Tibial nerve (tissue), 4 donors: ENCODE data around the gene FLOT2. TPM values are rescaled to one million over a fixed set of nuclear protein-coding genes. Genes with fewer than 3 reads are reported as not detected.

Experiments
- DNase-seq, 2 donors: peaks; one replicate each; pipeline ENCODE4 v3.0.0-alpha.2; 2019; ENCODE audit warnings: low spot score in 2 of 2
- H3K27ac ChIP-seq, 4 donors: fragments of 200-600 bp; sonication (generic) in 3 of 4; one replicate each; pipeline ENCODE4 v1.5.1; 2017 to 2019; ENCODE audit warnings: mild to moderate bottlenecking in 1 of 4
- H3K27me3 ChIP-seq, 2 donors: fragments of 200-600 bp; sonication (generic) in 1 of 2; one replicate each; pipeline versions ENCODE4 v1.5.1 to v1.6.0; 2017 to 2019
- H3K36me3 ChIP-seq, 3 donors: fragments of 200-600 bp; sonication (generic); one replicate each; pipeline ENCODE4 v1.5.1; 2018 to 2019
- H3K4me1 ChIP-seq, 4 donors: fragments of 200-600 bp; sonication (generic) in 3 of 4; one replicate each; pipeline ENCODE4 v1.5.1; 2017 to 2019
- H3K4me3 ChIP-seq, 4 donors: fragments of 200-600 bp; sonication (generic) in 3 of 4; one replicate each; pipeline ENCODE4 v1.5.1; 2017 to 2019; ENCODE audit warnings: mild to moderate bottlenecking in 1 of 4, moderate library complexity in 1 of 4
- H3K9me3 ChIP-seq, 4 donors: fragments of 200-600 bp; sonication (generic) in 3 of 4; one replicate each; pipeline ENCODE4 v1.5.1; 2017 to 2019
- EP300 ChIP-seq, 2 donors: sonication (generic); formaldehyde crosslinking; IDR thresholded peaks; one replicate each; pipeline ENCODE4 v1.6.1; 2017; ENCODE audit warnings: antibody characterized with exemption in 2 of 2, mild to moderate bottlenecking in 1 of 2
- POLR2A ChIP-seq, 2 donors: fragments of 450-650 bp; IDR thresholded peaks; one replicate each; pipeline ENCODE4 v1.6.1; 2017; ENCODE audit warnings: antibody characterized with exemption in 2 of 2, mild to moderate bottlenecking in 2 of 2, moderate library complexity in 2 of 2
- WGBS, 2 donors: methylation state at CpG; one replicate each; pipeline ENCODE4 v1.1.5; 2018; 5-methylcytosine and 5-hydroxymethylcytosine counted together
- total RNA-seq, 4 donors: library from RNA; depleted of rRNA; stranded (reverse); fragments of >200 nt; gene quantifications; one replicate each; pipeline ENCODE4 v1.1.0, GENCODE V29; 2016
- TF ChIP-seq, protein P1 (sequence below), 5 experiments: fragments of 200-600 bp in 3 of 5; fragments of 450-650 bp in 2 of 5; sonication (generic) in 3 of 5; IDR thresholded peaks; one replicate each; pipeline ENCODE4 v1.5.1; 2016 to 2019; ENCODE audit warnings: antibody characterized with exemption in 5 of 5, mild to moderate bottlenecking in 3 of 5, moderate library complexity in 2 of 5

FLOT2 gene, protein sequence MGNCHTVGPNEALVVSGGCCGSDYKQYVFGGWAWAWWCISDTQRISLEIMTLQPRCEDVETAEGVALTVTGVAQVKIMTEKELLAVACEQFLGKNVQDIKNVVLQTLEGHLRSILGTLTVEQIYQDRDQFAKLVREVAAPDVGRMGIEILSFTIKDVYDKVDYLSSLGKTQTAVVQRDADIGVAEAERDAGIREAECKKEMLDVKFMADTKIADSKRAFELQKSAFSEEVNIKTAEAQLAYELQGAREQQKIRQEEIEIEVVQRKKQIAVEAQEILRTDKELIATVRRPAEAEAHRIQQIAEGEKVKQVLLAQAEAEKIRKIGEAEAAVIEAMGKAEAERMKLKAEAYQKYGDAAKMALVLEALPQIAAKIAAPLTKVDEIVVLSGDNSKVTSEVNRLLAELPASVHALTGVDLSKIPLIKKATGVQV
- 10 to 100 TPM; 54.8 to 84.9 (median 65.2) TPM for total RNA-seq

DNA sequence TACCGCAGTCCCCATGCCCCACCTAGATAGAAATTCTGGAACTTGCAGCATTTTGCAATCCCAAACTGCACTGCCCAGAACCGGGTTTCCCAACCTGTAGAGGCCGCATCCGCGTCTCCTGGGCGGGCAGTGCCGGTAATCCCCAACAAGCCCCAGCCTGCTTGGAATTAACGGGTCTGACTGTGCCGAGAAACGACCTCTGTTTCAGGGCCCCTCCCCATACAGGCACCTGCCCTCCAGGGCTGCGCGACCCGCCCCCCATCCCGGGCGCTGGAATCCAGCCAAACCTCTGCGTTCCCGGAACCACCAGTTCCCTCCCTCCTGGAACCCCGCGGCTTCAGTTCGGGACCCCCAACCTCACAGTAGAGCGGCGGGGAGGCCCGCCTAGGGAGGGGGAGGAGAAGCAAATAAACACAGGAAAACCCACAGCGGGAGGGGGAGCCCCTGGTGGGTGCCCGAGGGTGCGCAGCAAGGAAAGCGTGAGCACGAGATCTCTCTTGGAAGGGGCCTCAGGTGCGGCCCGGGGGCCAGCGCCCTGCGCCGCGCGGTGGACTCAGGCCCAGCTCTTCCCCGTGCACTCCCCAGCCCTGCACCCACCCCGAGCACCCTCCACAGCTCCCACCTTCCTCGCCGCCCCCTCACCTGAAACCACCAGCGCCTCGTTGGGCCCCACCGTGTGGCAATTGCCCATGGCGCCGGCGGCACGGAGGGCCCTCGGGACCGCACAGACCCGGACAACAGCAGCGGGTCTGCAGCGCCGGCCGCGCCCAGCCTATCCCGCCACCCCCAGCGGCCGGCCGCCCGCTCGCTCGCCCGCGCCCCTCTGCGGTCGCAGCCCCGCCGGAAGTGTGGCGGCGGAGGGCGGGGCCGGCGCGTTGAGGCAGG is at the start of gene FLOT2:
FLOT2 (minus strand) TSS at position 850 of the 885 bp plus-strand sequence; CDS start at position 691, 159 bp downstream.
- TF ChIP-seq, protein P1, sequence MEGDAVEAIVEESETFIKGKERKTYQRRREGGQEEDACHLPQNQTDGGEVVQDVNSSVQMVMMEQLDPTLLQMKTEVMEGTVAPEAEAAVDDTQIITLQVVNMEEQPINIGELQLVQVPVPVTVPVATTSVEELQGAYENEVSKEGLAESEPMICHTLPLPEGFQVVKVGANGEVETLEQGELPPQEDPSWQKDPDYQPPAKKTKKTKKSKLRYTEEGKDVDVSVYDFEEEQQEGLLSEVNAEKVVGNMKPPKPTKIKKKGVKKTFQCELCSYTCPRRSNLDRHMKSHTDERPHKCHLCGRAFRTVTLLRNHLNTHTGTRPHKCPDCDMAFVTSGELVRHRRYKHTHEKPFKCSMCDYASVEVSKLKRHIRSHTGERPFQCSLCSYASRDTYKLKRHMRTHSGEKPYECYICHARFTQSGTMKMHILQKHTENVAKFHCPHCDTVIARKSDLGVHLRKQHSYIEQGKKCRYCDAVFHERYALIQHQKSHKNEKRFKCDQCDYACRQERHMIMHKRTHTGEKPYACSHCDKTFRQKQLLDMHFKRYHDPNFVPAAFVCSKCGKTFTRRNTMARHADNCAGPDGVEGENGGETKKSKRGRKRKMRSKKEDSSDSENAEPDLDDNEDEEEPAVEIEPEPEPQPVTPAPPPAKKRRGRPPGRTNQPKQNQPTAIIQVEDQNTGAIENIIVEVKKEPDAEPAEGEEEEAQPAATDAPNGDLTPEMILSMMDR (IDR thresholded peaks at IDR 0.05) = peak in 4 of 5 experiments; percentile 15 to 58 (median 18)
- TF ChIP-seq EP300 (IDR thresholded peaks at IDR 0.05) = peak in 1 of 2 donors; percentile 80
- TF ChIP-seq POLR2A (IDR thresholded peaks at IDR 0.05) = peak in 1 of 2 donors; percentile 38
- no peaks in the 10 kb centered on the region for H3K27me3 ChIP-seq
- H3K4me3 ChIP-seq = peak within 1 kb of the TSS; percentile 66 to 98 (median 80)
- H3K36me3 ChIP-seq = peaks cover 0 to 5% (median 0%) of the 10 kb centered on the region in 3 donors
- H3K4me1 ChIP-seq = peaks cover 0 to 65% (median 41%) of the 10 kb centered on the region in 4 donors
- peak within 1 kb of the TSS; percentile 70 to 99 (median 93) for H3K27ac ChIP-seq
- DNase-seq = peak; percentile 54 to 60
- no peaks in the 10 kb centered on the region for H3K9me3 ChIP-seq
- WGBS, 2 donors = 0 to 1% methylated on average over 30 to 46 of the region's 73 CpGs

DNA sequence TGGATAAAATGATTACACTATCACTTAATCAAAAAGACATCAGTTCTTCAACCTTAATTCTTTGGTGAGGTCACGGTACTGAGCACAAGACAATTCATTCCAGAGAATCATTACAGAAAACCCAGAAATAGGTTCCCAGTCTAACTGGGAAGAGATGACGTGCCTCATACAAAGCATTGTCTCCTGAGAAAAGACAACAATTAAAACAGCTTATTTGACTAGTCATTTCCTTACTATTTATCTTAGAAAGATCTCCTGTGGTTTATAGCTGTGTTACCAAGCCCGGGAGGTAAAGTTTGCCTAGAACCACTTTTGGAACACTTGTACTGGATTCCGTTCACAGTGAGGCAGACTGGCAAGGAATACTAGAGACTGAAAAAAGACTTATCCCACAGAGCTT is 48.7 kb upstream of the FLOT2 start:
- peaks cover 0 to 4% (median 0%) of the 10 kb centered on the region in 3 donors for H3K36me3 ChIP-seq
- DNase-seq = no peak
- no peak for TF ChIP-seq POLR2A (IDR thresholded peaks at IDR 0.05)
- TF ChIP-seq, protein P1 (IDR thresholded peaks at IDR 0.05) = no peak
- TF ChIP-seq EP300 (IDR thresholded peaks at IDR 0.05) = no peak
- no peaks in the 10 kb centered on the region for H3K9me3 ChIP-seq
- peak overlapping the region in 3 of 4 donors; percentile 4 to 92 (median 57) for H3K27ac ChIP-seq
- no peaks in the 10 kb centered on the region for H3K27me3 ChIP-seq
- peaks cover 0 to 65% (median 47%) of the 10 kb centered on the region in 4 donors for H3K4me1 ChIP-seq
- WGBS, 2 donors = 59 to 63% methylated on average over 4 of the region's 4 CpGs
- no peak overlapping the region for H3K4me3 ChIP-seq

DNA sequence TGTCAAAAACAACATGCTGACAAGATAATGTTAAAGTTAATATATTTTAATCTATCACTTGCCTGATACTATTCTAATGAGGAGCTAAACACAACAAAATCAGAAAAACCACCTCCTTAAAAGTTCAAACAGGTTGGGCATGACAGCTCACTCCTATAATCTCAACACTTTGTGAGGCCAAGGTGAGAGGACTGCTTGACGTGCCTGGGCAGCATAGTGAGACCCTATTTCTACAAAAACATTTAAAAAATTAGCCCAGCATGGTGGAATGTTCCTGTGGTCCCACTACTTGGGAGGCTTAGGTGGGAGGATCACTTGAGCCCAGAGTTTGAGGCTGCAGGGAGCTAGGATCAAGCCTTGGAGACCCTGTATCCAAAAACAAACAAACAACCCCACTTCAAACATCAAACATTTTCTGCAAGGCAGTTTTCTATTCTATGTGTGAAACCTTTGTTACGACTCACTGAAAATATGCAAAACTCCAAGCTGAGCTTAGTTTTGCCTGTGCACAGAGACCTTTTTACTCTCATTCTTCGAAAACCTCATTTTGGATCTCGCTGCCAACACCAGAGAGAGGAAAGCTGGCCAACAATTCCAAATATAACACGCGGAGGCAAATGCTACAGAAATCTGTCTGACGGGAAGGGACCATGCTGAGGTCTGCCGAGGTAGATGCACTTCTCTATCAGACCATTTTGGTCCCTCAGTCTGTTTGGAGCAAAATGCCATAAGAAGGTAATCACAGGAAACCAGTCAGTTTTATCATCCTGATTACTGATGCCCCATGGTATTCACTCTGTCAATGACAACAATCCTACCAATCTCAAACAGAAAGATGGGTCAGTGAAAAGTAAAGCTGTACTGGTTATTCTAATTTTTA is 47.6 kb upstream of the FLOT2 start:
- H3K4me3 ChIP-seq = no peak overlapping the region
- H3K4me1 ChIP-seq = peaks cover 0 to 76% (median 55%) of the 10 kb centered on the region in 4 donors
- H3K27me3 ChIP-seq = no peaks in the 10 kb centered on the region
- peak overlapping the region in 3 of 4 donors; percentile 4 to 92 (median 57) for H3K27ac ChIP-seq
- DNase-seq = no peak
- H3K9me3 ChIP-seq = no peaks in the 10 kb centered on the region
- peaks cover 0 to 4% (median 0%) of the 10 kb centered on the region in 3 donors for H3K36me3 ChIP-seq
- no peak for TF ChIP-seq POLR2A (IDR thresholded peaks at IDR 0.05)
- TF ChIP-seq, protein P1 (IDR thresholded peaks at IDR 0.05) = no peak
- TF ChIP-seq EP300 (IDR thresholded peaks at IDR 0.05) = no peak
- 20 to 36% methylated on average over 8 of the region's 8 CpGs for WGBS, 2 donors

DNA sequence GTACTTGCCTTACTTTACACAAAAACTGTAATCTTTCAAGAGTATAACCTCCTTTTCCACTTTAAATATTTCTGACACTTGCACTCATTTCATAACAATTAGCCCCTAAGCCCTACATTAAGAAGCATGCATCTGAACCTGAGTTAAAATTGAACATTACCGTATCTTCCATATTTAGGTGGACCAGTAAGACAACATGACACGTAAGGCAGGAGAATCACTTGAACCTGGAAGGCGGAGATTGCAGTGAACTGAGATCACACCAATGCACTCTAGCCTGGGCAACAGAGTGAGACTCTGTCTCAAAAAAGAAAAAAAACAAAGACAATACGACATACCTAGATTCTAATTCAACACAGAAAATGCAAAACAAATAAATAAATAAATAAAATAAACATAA is 46.8 kb upstream of the FLOT2 start:
- Histone ChIP-seq H3K27ac (peak overlapping the region in 2 of 4 donors; percentile 57 to 92), H3K4me3 (no peak overlapping the region), H3K9me3 (no peaks in the 10 kb centered on the region), H3K27me3 (no peaks in the 10 kb centered on the region), H3K36me3 (peaks cover 0 to 4% (median 0%) of the 10 kb centered on the region in 3 donors), H3K4me1 (peaks cover 0 to 84% (median 61%) of the 10 kb centered on the region in 4 donors)
- no peak for DNase-seq
- 86 to 89% methylated on average over 4 of the region's 4 CpGs for WGBS, 2 donors
- TF ChIP-seq, protein P1 (IDR thresholded peaks at IDR 0.05) = no peak
- TF ChIP-seq EP300 (IDR thresholded peaks at IDR 0.05) = no peak
